Mononuclear cell (primary cell): ENCODE measurements around the gene STK39. TPM values are rescaled to one million over a fixed set of nuclear protein-coding genes. Genes with fewer than 3 reads are reported as not detected.

Experiments used
- H3K27me3 ChIP-seq: 2 replicates; pipeline ENCODE4 v1.6.0; 2011; ENCODE audit warnings: low read length, control low read depth; ENCODE audit not compliant: insufficient read depth
- H3K4me1 ChIP-seq: 2 replicates; pipeline ENCODE4 v1.5.1; 2011; ENCODE audit warnings: mild to moderate bottlenecking, low read length, control low read depth; ENCODE audit not compliant: insufficient read depth
- H3K4me3 ChIP-seq: 2 replicates; pipeline ENCODE4 v1.5.1; 2011; ENCODE audit warnings: mild to moderate bottlenecking, low read length, moderate library complexity
- H3K9me3 ChIP-seq: 2 replicates; pipeline ENCODE4 v1.5.1; 2011; ENCODE audit warnings: low read depth, mild to moderate bottlenecking, control low read depth, low read length
- total RNA-seq: library from RNA; depleted of rRNA; stranded (reverse); fragments of >200 nt; gene quantifications from one replicate; pipeline ENCODE4 v1.2.3, GENCODE V29; 2012

The STK39 gene
- total RNA-seq, 1 donor, result 12.6 TPM

- no peak overlapping the region for H3K4me3 ChIP-seq
- H3K27me3 ChIP-seq, result no peaks in the 10 kb centered on the region
- no peaks in the 10 kb centered on the region for H3K9me3 ChIP-seq
- peaks cover 22% of the 10 kb centered on the region for H3K4me1 ChIP-seq
These were observed 60.9 kb downstream of the STK39 start for GRCh38 chr2:168186452-168186851.

- Histone ChIP-seq H3K9me3 (no peaks in the 10 kb centered on the region), H3K4me1 (peaks cover 22% of the 10 kb centered on the region), H3K4me3 (no peak overlapping the region), H3K27me3 (no peaks in the 10 kb centered on the region)
These were observed 61.7 kb downstream of the STK39 start for GRCh38 chr2:168185583-168186274.

- H3K4me1 ChIP-seq, result peaks cover 19% of the 10 kb centered on the region
- H3K4me3 ChIP-seq, result no peak overlapping the region
- H3K27me3 ChIP-seq, result no peaks in the 10 kb centered on the region
- no peaks in the 10 kb centered on the region for H3K9me3 ChIP-seq
These were observed 62.5 kb downstream of the STK39 start for GRCh38 chr2:168184681-168185513.

- Histone ChIP-seq H3K4me1 (peaks cover 17% of the 10 kb centered on the region), H3K9me3 (no peaks in the 10 kb centered on the region), H3K4me3 (no peak overlapping the region), H3K27me3 (no peaks in the 10 kb centered on the region)
These were observed 63.9 kb downstream of the STK39 start for GRCh38 chr2:168183308-168183997.

GRCh38 chr2:168182550-168183249 lies 64.7 kb downstream of the STK39 start:
- H3K9me3 ChIP-seq, result no peaks in the 10 kb centered on the region
- peaks cover 17% of the 10 kb centered on the region for H3K4me1 ChIP-seq
- H3K4me3 ChIP-seq, result no peak overlapping the region
- no peaks in the 10 kb centered on the region for H3K27me3 ChIP-seq

GRCh38 chr2:168181825-168182224 lies 65.6 kb downstream of the STK39 start:
- no peaks in the 10 kb centered on the region for H3K9me3 ChIP-seq
- H3K27me3 ChIP-seq, result no peaks in the 10 kb centered on the region
- no peak overlapping the region for H3K4me3 ChIP-seq
- H3K4me1 ChIP-seq, result peaks cover 17% of the 10 kb centered on the region

- H3K27me3 ChIP-seq, result no peaks in the 10 kb centered on the region
- H3K9me3 ChIP-seq, result no peaks in the 10 kb centered on the region
- H3K4me3 ChIP-seq, result no peak overlapping the region
- H3K4me1 ChIP-seq, result peaks cover 12% of the 10 kb centered on the region
These were observed 66.5 kb downstream of the STK39 start for GRCh38 chr2:168180914-168181313.

- Histone ChIP-seq H3K27me3 (no peaks in the 10 kb centered on the region), H3K4me1 (peaks cover 9% of the 10 kb centered on the region), H3K4me3 (no peak overlapping the region)
These were observed 66.9 kb downstream of the STK39 start for GRCh38 chr2:168180483-168180882.

GRCh38 chr2:168179592-168179991 lies 67.8 kb downstream of the STK39 start:
- Histone ChIP-seq H3K9me3 (no peaks in the 10 kb centered on the region), H3K27me3 (no peaks in the 10 kb centered on the region), H3K4me1 (peaks cover 10% of the 10 kb centered on the region), H3K4me3 (no peak overlapping the region)

More at GRCh38 chr2:168180483-168180882, 66.9 kb downstream of the STK39 start:
- H3K9me3 ChIP-seq, result no peaks in the 10 kb centered on the region

GRCh38 chr2:168178520-168179324 lies 68.7 kb downstream of the STK39 start:
- Histone ChIP-seq H3K4me3 (no peak overlapping the region), H3K9me3 (no peaks in the 10 kb centered on the region), H3K4me1 (peaks cover 9% of the 10 kb centered on the region), H3K27me3 (no peaks in the 10 kb centered on the region)

GRCh38 chr2:168176402-168176801 lies 71.0 kb downstream of the STK39 start:
- H3K27me3 ChIP-seq, result no peaks in the 10 kb centered on the region
- no peaks in the 10 kb centered on the region for H3K9me3 ChIP-seq
- peaks cover 17% of the 10 kb centered on the region for H3K4me1 ChIP-seq
- H3K4me3 ChIP-seq, result no peak overlapping the region

- H3K27me3 ChIP-seq, result no peaks in the 10 kb centered on the region
- peaks cover 26% of the 10 kb centered on the region for H3K4me1 ChIP-seq
- H3K9me3 ChIP-seq, result no peaks in the 10 kb centered on the region
- no peak overlapping the region for H3K4me3 ChIP-seq
These were observed 71.9 kb downstream of the STK39 start for GRCh38 chr2:168175469-168175868.

GRCh38 chr2:168174756-168175155 lies 72.6 kb downstream of the STK39 start:
- no peak overlapping the region for H3K4me3 ChIP-seq
- H3K9me3 ChIP-seq, result no peaks in the 10 kb centered on the region
- peaks cover 31% of the 10 kb centered on the region for H3K4me1 ChIP-seq
- H3K27me3 ChIP-seq, result no peaks in the 10 kb centered on the region

GRCh38 chr2:168172071-168172470 lies 75.3 kb downstream of the STK39 start:
- Histone ChIP-seq H3K9me3 (no peaks in the 10 kb centered on the region), H3K4me3 (no peak overlapping the region), H3K27me3 (no peaks in the 10 kb centered on the region), H3K4me1 (peaks cover 39% of the 10 kb centered on the region)
